Cardiac fibroblast (primary cell): Measurements from ENCODE around the gene CCL7.

Experiments
- DNase-seq, 2 donors: peaks; one replicate each; pipeline versions ENCODE4 v3.0.0 to v3.0.0-alpha.2; 2010; ENCODE audit warnings: low read depth in 2 of 2
- H3K4me3 ChIP-seq, 2 donors: replicated peaks in 1 of 2; 1 replicate in 1 of 2; 2 replicates in 1 of 2; pipeline ENCODE4 v1.5.1; 2011; ENCODE audit warnings: low read depth in 2 of 2, low read length in 2 of 2, mild to moderate bottlenecking in 2 of 2, moderate library complexity in 1 of 2
- CTCF ChIP-seq: IDR thresholded peaks from one replicate; pipeline ENCODE4 v1.5.1; 2011; ENCODE audit warnings: low read depth, mild to moderate bottlenecking, low read length, inconsistent platforms

CCL7 gene

GRCh38 chr17:34246446-34246845, 23.6 kb upstream of the CCL7 start:
- no peak for TF ChIP-seq CTCF
- no peak overlapping the region for H3K4me3 ChIP-seq
- no peak for DNase-seq

GRCh38 chr17:34246881-34247280, 23.1 kb upstream of the CCL7 start:
- H3K4me3 ChIP-seq, result no peak overlapping the region
- TF ChIP-seq CTCF, result no peak
- no peak for DNase-seq

- peak; percentile 65 to 92 for DNase-seq
- TF ChIP-seq CTCF, result no peak
- H3K4me3 ChIP-seq, result no peak overlapping the region
Observed at GRCh38 chr17:34248511-34249024, 21.5 kb upstream of the CCL7 start.

GRCh38 chr17:34249061-34249460, 21.0 kb upstream of the CCL7 start:
- DNase-seq, result no peak
- no peak for TF ChIP-seq CTCF
- no peak overlapping the region for H3K4me3 ChIP-seq

GRCh38 chr17:34249478-34249877, 20.5 kb upstream of the CCL7 start:
- TF ChIP-seq CTCF, result no peak
- peak in 1 of 2 donors; percentile 20 for DNase-seq
- no peak overlapping the region for H3K4me3 ChIP-seq

- no peak overlapping the region for H3K4me3 ChIP-seq
- DNase-seq, result no peak
- no peak for TF ChIP-seq CTCF
Observed at GRCh38 chr17:34251186-34251585, 18.8 kb upstream of the CCL7 start.

GRCh38 chr17:34252095-34252443, 18.0 kb upstream of the CCL7 start:
- TF ChIP-seq CTCF, result no peak
- DNase-seq, result no peak
- H3K4me3 ChIP-seq, result no peak overlapping the region
